ENCODE results near the gene AZU1.
"Not testable (repeated sequence)": the region's sequence is repeated elsewhere in the genome, so short reads cannot be mapped to it uniquely, and the experiment has no call there.

Gene AZU1

GRCh38 chr19:831407-832369, 4.1 kb downstream of the AZU1 start:
- no peak for DNase-seq

GRCh38 chr19:834216-834615, 6.6 kb downstream of the AZU1 start:
- no peak for DNase-seq

GRCh38 chr19:835210-835810, 7.7 kb downstream of the AZU1 start:
- no peak for DNase-seq

GRCh38 chr19:840519-841206, 13.0 kb downstream of the AZU1 start, which contains the start of gene PRTN3:
PRTN3 (plus strand) TSS chr19:840999; CDS start chr19:841009, 10 bp downstream.
- DNase-seq, result no peak

GRCh38 chr19:842802-843179, 15.2 kb downstream of the AZU1 start:
- DNase-seq, result not testable (repeated sequence)

GRCh38 chr19:843180-843835, 15.7 kb downstream of the AZU1 start:
- DNase-seq, result no peak

GRCh38 chr19:843836-844545, 16.4 kb downstream of the AZU1 start:
- no peak for DNase-seq

GRCh38 chr19:844546-844971, 16.9 kb downstream of the AZU1 start:
- no peak for DNase-seq

- no peak for DNase-seq
These were observed 18.3 kb downstream of the AZU1 start for GRCh38 chr19:845707-846521.

GRCh38 chr19:848386-848921, 20.8 kb downstream of the AZU1 start:
- DNase-seq, result no peak

GRCh38 chr19:849195-849594, 21.6 kb downstream of the AZU1 start:
- not testable (repeated sequence) for DNase-seq

GRCh38 chr19:850221-850978, 22.8 kb downstream of the AZU1 start:
- DNase-seq, result no peak

GRCh38 chr19:850979-851335, 23.3 kb downstream of the AZU1 start:
- no peak for DNase-seq

GRCh38 chr19:852136-853013, 24.7 kb downstream of the AZU1 start, which contains the start of gene ELANE:
ELANE (plus strand) TSS chr19:852303; CDS start chr19:852329, 26 bp downstream.
- no peak for DNase-seq

- DNase-seq, result no peak
These were observed 25.5 kb downstream of the AZU1 start for GRCh38 chr19:853014-853585.

- not testable (repeated sequence) for DNase-seq
These were observed 26.1 kb downstream of the AZU1 start for GRCh38 chr19:853614-854220.

- DNase-seq, result no peak
These were observed 26.9 kb downstream of the AZU1 start for GRCh38 chr19:854549-854948.

- no peak for DNase-seq
These were observed 27.5 kb downstream of the AZU1 start for GRCh38 chr19:855142-855541.

All from stimulated activated CD4-positive, alpha-beta T cell treated with anti-CD3 and anti-CD28 coated beads, Interleukin-2, amount 100 ng/mL, for 24 hours (primary cell).